ENCODE measurements around the gene TYK2. TPM values are rescaled to one million over a fixed set of nuclear protein-coding genes. Genes with fewer than 3 reads are reported as not detected.

The TYK2 gene
- 100 to 1,000 TPM; 191 to 199 TPM for total RNA-seq

GRCh38 chr19:10380313-10381102, at the start of gene TYK2:
Gene TYK2 (minus strand): TSS chr19:10380572. CDS start chr19:10378406, 2,166 bp downstream.
- ChIA-PET CTCF (interaction anchor here (0.6 to 10.6 kb wide), 8 partner anchors 8 to 485 kb away, joined by 3 to 145 read pairs (median 4); partner anchors contain the start of gene ICAM1), POLR2A (interaction anchor here (0.5 to 1.9 kb wide), 11 partner anchors 11 to 434 kb away, joined by 3 to 14 read pairs (median 4); partner anchors contain the start of genes ICAM1, ICAM4 and RAVER1)

GRCh38 chr19:10428996-10429381, 48.6 kb upstream of the TYK2 start:
- CTCF ChIA-PET: interaction anchor here (2.0 to 22.5 kb wide), 2 partner anchors 20 to 170 kb away, joined by 6 to 647 read pairs; partner anchors contain the start of gene CDC37
- POLR2A ChIA-PET: interaction anchor here (0.7 to 1.9 kb wide), 2 partner anchors 24 to 25 kb away, joined by 7 to 9 read pairs; partner anchors contain the start of gene CDC37

- POLR2A ChIA-PET: interaction anchor here (1.0 kb wide), 2 partner anchors 9 to 15 kb away, joined by 5 read pairs; no protein-coding TSS in a partner anchor
- CTCF ChIA-PET: interaction anchor here (0.6 to 22.5 kb wide), 4 partner anchors 19 to 217 kb away, joined by 3 to 647 read pairs (median 4); partner anchors contain the start of gene CDC37
Measured at GRCh38 chr19:10427169-10427568, 46.8 kb upstream of the TYK2 start.

- ChIA-PET POLR2A (interaction anchor here (0.5 to 1.2 kb wide), 2 partner anchors 12 to 18 kb away, joined by 3 to 5 read pairs; no protein-coding TSS in a partner anchor), CTCF (interaction anchor here (1.2 to 22.5 kb wide), 4 partner anchors 12 to 153 kb away, joined by 3 to 647 read pairs (median 4); partner anchors contain the start of genes CDC37 and ICAM1)
Measured at GRCh38 chr19:10424011-10424637, 43.8 kb upstream of the TYK2 start.

- POLR2A ChIA-PET: no interaction called here
- CTCF ChIA-PET: interaction anchor here (0.7 to 22.5 kb wide), 6 partner anchors 13 to 380 kb away, joined by 3 to 647 read pairs (median 4); partner anchors contain the start of genes CDC37 and ICAM1
Measured at GRCh38 chr19:10422846-10423245, 42.5 kb upstream of the TYK2 start.

GRCh38 chr19:10422046-10422461, 41.7 kb upstream of the TYK2 start:
- ChIA-PET CTCF (interaction anchor here (1.3 to 22.5 kb wide), 4 partner anchors 9 to 163 kb away, joined by 3 to 647 read pairs (median 8); partner anchors contain the start of gene CDC37), POLR2A (interaction anchor here (0.6 to 1.8 kb wide), 3 partner anchors 9 to 17 kb away, joined by 3 to 6 read pairs (median 6); no protein-coding TSS in a partner anchor)

- ChIA-PET CTCF (interaction anchor here (1.3 to 22.5 kb wide), 5 partner anchors 9 to 163 kb away, joined by 3 to 647 read pairs (median 4); partner anchors contain the start of gene CDC37), POLR2A (interaction anchor here (0.6 to 1.8 kb wide), 5 partner anchors 8 to 18 kb away, joined by 3 to 7 read pairs (median 6); partner anchors contain the start of gene CDC37)
Measured at GRCh38 chr19:10421240-10422045, 41.1 kb upstream of the TYK2 start.

- CTCF ChIA-PET: interaction anchor here (0.6 to 22.5 kb wide), 5 partner anchors 10 to 183 kb away, joined by 3 to 647 read pairs (median 4); partner anchors contain the start of gene CDC37
- POLR2A ChIA-PET: interaction anchor here (0.5 to 1.8 kb wide), 5 partner anchors 9 to 453 kb away, joined by 3 to 7 read pairs (median 6); partner anchors contain the start of gene CDC37
Measured at GRCh38 chr19:10420444-10421239, 40.3 kb upstream of the TYK2 start, which contains the start of gene PDE4A. Gene PDE4A (plus strand): TSS chr19:10420538. CDS start chr19:10420765, 227 bp downstream.

- POLR2A ChIA-PET: interaction anchor here (0.5 to 4.3 kb wide), 5 partner anchors 8 to 454 kb away, joined by 3 to 27 read pairs (median 7); partner anchors contain the start of gene CDC37
- CTCF ChIA-PET: interaction anchor here (1.3 to 22.5 kb wide), 4 partner anchors 7 to 139 kb away, joined by 4 to 647 read pairs (median 330); partner anchors contain the start of genes CDC37 and PDE4A
Measured at GRCh38 chr19:10419646-10420443, 39.5 kb upstream of the TYK2 start.

GRCh38 chr19:10419200-10419645, 38.9 kb upstream of the TYK2 start:
- ChIA-PET POLR2A (interaction anchor here (0.6 to 4.3 kb wide), 4 partner anchors 8 to 18 kb away, joined by 5 to 27 read pairs (median 8); partner anchors contain the start of gene CDC37), CTCF (interaction anchor here (0.6 to 22.5 kb wide), 4 partner anchors 7 to 224 kb away, joined by 3 to 647 read pairs (median 325); partner anchors contain the start of genes CDC37, DNMT1 and PDE4A)

GRCh38 chr19:10418485-10419199, 38.3 kb upstream of the TYK2 start:
- POLR2A ChIA-PET: interaction anchor here (0.6 to 4.3 kb wide), 4 partner anchors 9 to 19 kb away, joined by 5 to 27 read pairs (median 8); partner anchors contain the start of gene CDC37
- CTCF ChIA-PET: interaction anchor here (0.6 to 22.5 kb wide), 11 partner anchors 8 to 960 kb away, joined by 3 to 647 read pairs (median 3); partner anchors contain the start of genes CDC37, DNMT1, ICAM1 and KRI1

- ChIA-PET CTCF (interaction anchor here (0.6 to 22.5 kb wide), 10 partner anchors 8 to 960 kb away, joined by 3 to 647 read pairs (median 4); partner anchors contain the start of genes CDC37, ICAM1, KRI1 and PDE4A), POLR2A (interaction anchor here (1.1 to 4.3 kb wide), 3 partner anchors 9 to 13 kb away, joined by 5 to 27 read pairs (median 12); partner anchors contain the start of gene CDC37)
Measured at GRCh38 chr19:10418235-10418484, 37.8 kb upstream of the TYK2 start.

GRCh38 chr19:10417541-10418234, 37.3 kb upstream of the TYK2 start:
- ChIA-PET POLR2A (interaction anchor here (1.1 to 4.3 kb wide), 3 partner anchors 9 to 13 kb away, joined by 5 to 27 read pairs (median 12); partner anchors contain the start of gene CDC37), CTCF (interaction anchor here (0.6 to 22.5 kb wide), 13 partner anchors 9 to 314 kb away, joined by 3 to 647 read pairs (median 3); partner anchors contain the start of genes CDC37, ICAM1 and PDE4A)

All from activated CD8-positive, alpha-beta memory T cell treated with anti-CD3 and anti-CD28 coated beads for 36 hours (primary cell).